HG03045 (cell line): ENCODE measurements around the gene KRTAP6-3.

Source experiments
- ATAC-seq: cut with Tn5 transposase; IDR thresholded peaks from one replicate; pipeline ENCODE4 v1.9.1; 2021; ENCODE audit warnings: mild to moderate bottlenecking, moderate library complexity; ENCODE audit not compliant: unreplicated experiment

KRTAP6-3 gene

GRCh38 chr21:30592140-30592539 lies at the start of gene KRTAP6-3:
Gene KRTAP6-3 (plus strand): TSS chr21:30592440. CDS start chr21:30592446, 6 bp downstream.
- no peak for ATAC-seq

GRCh38 chr21:30552782-30553181 lies 39.5 kb upstream of the KRTAP6-3 start:
- ATAC-seq: no peak

GRCh38 chr21:30555095-30555494 lies 37.1 kb upstream of the KRTAP6-3 start:
- ATAC-seq: no peak

GRCh38 chr21:30561264-30561895 lies 30.9 kb upstream of the KRTAP6-3 start, which contains the start of gene KRTAP19-7:
Gene KRTAP19-7 (minus strand): TSS chr21:30561314. CDS start chr21:30561289, 25 bp downstream.
- ATAC-seq: no peak

GRCh38 chr21:30561957-30562356 lies 30.3 kb upstream of the KRTAP6-3 start:
- ATAC-seq: no peak

- no peak for ATAC-seq
These were observed 29.2 kb upstream of the KRTAP6-3 start for GRCh38 chr21:30563072-30563471.

GRCh38 chr21:30563630-30564029 lies 28.6 kb upstream of the KRTAP6-3 start:
- no peak for ATAC-seq

- no peak for ATAC-seq
These were observed 24.6 kb upstream of the KRTAP6-3 start for GRCh38 chr21:30567617-30568016.

GRCh38 chr21:30577766-30578165 lies 14.5 kb upstream of the KRTAP6-3 start:
- ATAC-seq: no peak

GRCh38 chr21:30579346-30579745 lies 12.9 kb upstream of the KRTAP6-3 start:
- no peak for ATAC-seq

- no peak for ATAC-seq
These were observed 12.1 kb upstream of the KRTAP6-3 start for GRCh38 chr21:30580132-30580531.

GRCh38 chr21:30582870-30583269 lies 9.4 kb upstream of the KRTAP6-3 start:
- ATAC-seq: no peak

- no peak for ATAC-seq
These were observed 1.9 kb upstream of the KRTAP6-3 start, which contains the start of gene KRTAP22-2 for GRCh38 chr21:30590297-30590696. Gene KRTAP22-2 (minus strand): TSS chr21:30590397.

- no peak for ATAC-seq
These were observed 6.6 kb downstream of the KRTAP6-3 start, which contains the start of gene KRTAP6-2 for GRCh38 chr21:30598802-30599201. Gene KRTAP6-2 (minus strand): TSS chr21:30598902. CDS start chr21:30598874, 28 bp downstream.

GRCh38 chr21:30600787-30601186 lies 8.5 kb downstream of the KRTAP6-3 start, which contains the start of gene KRTAP22-1:
Gene KRTAP22-1 (plus strand): TSS chr21:30601087.
- no peak for ATAC-seq

GRCh38 chr21:30605968-30606367 lies 13.7 kb downstream of the KRTAP6-3 start:
- ATAC-seq: no peak

GRCh38 chr21:30612132-30612531 lies 19.9 kb downstream of the KRTAP6-3 start:
- ATAC-seq: no peak

GRCh38 chr21:30613836-30614235 lies 21.6 kb downstream of the KRTAP6-3 start, which contains the start of gene KRTAP6-1:
Gene KRTAP6-1 (minus strand): TSS chr21:30613930. CDS start chr21:30613904, 26 bp downstream.
- no peak for ATAC-seq

GRCh38 chr21:30615199-30615598 lies 23.0 kb downstream of the KRTAP6-3 start:
- ATAC-seq: no peak

GRCh38 chr21:30616125-30616524 lies 23.9 kb downstream of the KRTAP6-3 start, which contains the start of gene KRTAP20-1:
Gene KRTAP20-1 (plus strand): TSS chr21:30616425. CDS start chr21:30616455, 30 bp downstream.
- ATAC-seq: no peak

GRCh38 chr21:30620080-30620479 lies 27.8 kb downstream of the KRTAP6-3 start:
- no peak for ATAC-seq

GRCh38 chr21:30620522-30620921 lies 28.3 kb downstream of the KRTAP6-3 start, which contains the start of gene KRTAP20-4:
Gene KRTAP20-4 (plus strand): TSS chr21:30620627.
- ATAC-seq: no peak
